ENCODE measurements around the gene TRMT1L. TPM values are rescaled to one million over a fixed set of nuclear protein-coding genes. Genes with fewer than 3 reads are reported as not detected.

TRMT1L gene
- total and polyA plus RNA-seq, 10 of the 15 experiments (the other 5 are each of a cell fraction or from before 2014, with no cell fraction given), result 3.5 to 35.2 (median 16.9) TPM

- TF ChIP-seq CUX1 (IDR thresholded peaks at IDR 0.05; ENCODE audit: insufficient replicate concordance, low read depth, low read length), result no peak
- TF ChIP-seq NBN (IDR thresholded peaks at IDR 0.05), result peak; percentile 86
- no peak for TF ChIP-seq NFIC (IDR thresholded peaks at IDR 0.05; ENCODE audit: low read depth, low read length)
- TF ChIP-seq RFX5 (IDR thresholded peaks at IDR 0.05; ENCODE audit: low read depth, low read length), result peak; percentile 80; the same call in 1 of the 2 replicates
- peak in 1 of 2 experiments; percentile 29; a peak in 2 of 4 replicates for TF ChIP-seq BHLHE40 (IDR thresholded peaks at IDR 0.05; ENCODE audit: borderline replicate concordance in 1 of 2, low read depth in 2 of 2, low read length in 1 of 2)
- no peak for TF ChIP-seq RCOR1 (conservative IDR thresholded peaks at IDR 0.05; ENCODE audit: low read depth, low read length)
- peak; percentile 95 for TF ChIP-seq NR2C1 (IDR thresholded peaks at IDR 0.05)
- TF ChIP-seq BCL11A (IDR thresholded peaks at IDR 0.05; ENCODE audit: low read depth, low read length), result no peak
- no peak for TF ChIP-seq RAD51 (IDR thresholded peaks at IDR 0.05)
- no peak for TF ChIP-seq PAX5 (IDR thresholded peaks at IDR 0.05; ENCODE audit: borderline replicate concordance, low read depth, low read length)
- TF ChIP-seq RUNX3 (IDR thresholded peaks at IDR 0.05; ENCODE audit: low read length), result peak; percentile 71
- peak in 1 of 2 experiments; percentile 35; a peak in 1 of 3 replicates for TF ChIP-seq EGR1 (IDR thresholded peaks at IDR 0.05; ENCODE audit: borderline replicate concordance in 1 of 2, low read depth in 2 of 2, low read length in 2 of 2)
- peak; percentile 92 for TF ChIP-seq POLR2AphosphoS5 (IDR thresholded peaks at IDR 0.05; ENCODE audit: low read length)
- TF ChIP-seq GABPA (IDR thresholded peaks at IDR 0.05; ENCODE audit: low read depth), result peak; percentile 84
- no peak for TF ChIP-seq ETV6 (conservative IDR thresholded peaks at IDR 0.05 in 1 of 2, IDR thresholded peaks at IDR 0.05 in 1 of 2; ENCODE audit: borderline replicate concordance in 1 of 2, low read depth in 1 of 2)
- TF ChIP-seq MXI1 (IDR thresholded peaks at IDR 0.05; ENCODE audit: low read depth, low read length), result peak; percentile 22; the same call in 1 of the 2 replicates
- TF ChIP-seq TAF1 (IDR thresholded peaks at IDR 0.05; ENCODE audit: borderline replicate concordance, low read depth, low read length), result peak; percentile 64; the same call in 1 of the 2 replicates
- TF ChIP-seq CBX5 (IDR thresholded peaks at IDR 0.05; ENCODE audit: low read depth), result no peak
- TF ChIP-seq SP1 (IDR thresholded peaks at IDR 0.05; ENCODE audit: low read depth, low read length), result peak; percentile 65
- TF ChIP-seq CREB1 (IDR thresholded peaks at IDR 0.05; ENCODE audit: low read depth), result peak; percentile 75; the same call in 1 of the 2 replicates
- TF ChIP-seq CBFB (IDR thresholded peaks at IDR 0.05; ENCODE audit: low read depth), result peak; percentile 60; the same call in 1 of the 2 replicates
- TF ChIP-seq WRNIP1 (IDR thresholded peaks at IDR 0.05; ENCODE audit: borderline replicate concordance, low read depth, low read length), result no peak
- peak; percentile 84 for TF ChIP-seq PML (IDR thresholded peaks at IDR 0.05; ENCODE audit: low read length)
- TF ChIP-seq BCLAF1 (IDR thresholded peaks at IDR 0.05), result no peak
Measured at GRCh38 chr1:185156854-185157598, at the start of gene TRMT1L, which contains the start of gene SWT1 (continued).
